Lower leg skin (tissue), 4 donors: Measurements from ENCODE around the gene SLBP. TPM values are rescaled to one million over a fixed set of nuclear protein-coding genes. Genes with fewer than 3 reads are reported as not detected.

Experiments
- DNase-seq, 2 donors: peaks; one replicate each; pipeline ENCODE4 v3.0.0-alpha.2; 2019; ENCODE audit warnings: low spot score in 2 of 2
- H3K4me3 ChIP-seq: fragments of 200-600 bp; sonication (generic); 2 replicates; pipeline ENCODE4 v1.5.1; 2017; ENCODE audit warnings: mild to moderate bottlenecking, low read depth; ENCODE audit not compliant: poor library complexity, severe bottlenecking
- POLR2A ChIP-seq, 2 donors: fragments of 450-650 bp; IDR thresholded peaks; one replicate each; pipeline ENCODE4 v1.6.1; 2016 to 2017; ENCODE audit warnings: antibody characterized with exemption in 2 of 2, mild to moderate bottlenecking in 1 of 2, moderate library complexity in 1 of 2
- WGBS, 2 donors: methylation state at CpG; one replicate each; pipeline ENCODE4 v1.1.5; 2018; 5-methylcytosine and 5-hydroxymethylcytosine counted together
- intact Hi-C: fragments of 100-400 bp; cut with DNase I; formaldehyde crosslinking; loops from one replicate; pipeline ENCODE4 v1.15.0; 2023; ENCODE audit warnings: low total_unique reads
- total RNA-seq, 4 donors: library from RNA; depleted of rRNA; stranded (reverse); fragments of >200 nt; gene quantifications; one replicate each; pipeline ENCODE4 v1.1.0, GENCODE V29; 2016
- TF ChIP-seq, protein P1 (sequence below), 3 donors: fragments of 450-650 bp; IDR thresholded peaks; one replicate each; pipeline ENCODE4 v1.5.1; 2016; ENCODE audit warnings: antibody characterized with exemption in 3 of 3, mild to moderate bottlenecking in 3 of 3, moderate library complexity in 2 of 3

SLBP gene
- total RNA-seq, 4 donors from 2014 or later: 45.8 to 66.9 (median 59.4) TPM

DNA sequence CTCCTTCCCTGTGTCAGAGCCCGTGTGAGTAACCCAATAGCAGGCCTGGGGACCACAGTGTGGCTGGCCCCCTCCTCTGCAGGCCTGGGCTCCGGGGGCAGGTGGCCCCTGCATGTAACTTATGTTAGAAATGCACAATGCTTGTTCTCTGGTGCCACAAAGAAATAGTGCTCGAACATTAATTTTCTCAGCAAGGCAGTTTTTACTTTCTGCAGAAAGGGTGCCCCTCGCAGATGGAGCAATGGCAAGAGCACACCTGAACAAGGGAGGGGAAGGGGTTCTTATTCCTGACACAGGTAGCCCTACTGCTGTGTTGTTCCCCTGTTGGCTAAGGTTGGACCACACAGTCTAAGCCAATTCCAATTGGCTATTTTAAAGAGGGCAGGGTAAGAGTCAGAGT lies 26.3 kb upstream of the SLBP start:
- no peak for TF ChIP-seq POLR2A (IDR thresholded peaks at IDR 0.05)
- TF ChIP-seq, protein P1, sequence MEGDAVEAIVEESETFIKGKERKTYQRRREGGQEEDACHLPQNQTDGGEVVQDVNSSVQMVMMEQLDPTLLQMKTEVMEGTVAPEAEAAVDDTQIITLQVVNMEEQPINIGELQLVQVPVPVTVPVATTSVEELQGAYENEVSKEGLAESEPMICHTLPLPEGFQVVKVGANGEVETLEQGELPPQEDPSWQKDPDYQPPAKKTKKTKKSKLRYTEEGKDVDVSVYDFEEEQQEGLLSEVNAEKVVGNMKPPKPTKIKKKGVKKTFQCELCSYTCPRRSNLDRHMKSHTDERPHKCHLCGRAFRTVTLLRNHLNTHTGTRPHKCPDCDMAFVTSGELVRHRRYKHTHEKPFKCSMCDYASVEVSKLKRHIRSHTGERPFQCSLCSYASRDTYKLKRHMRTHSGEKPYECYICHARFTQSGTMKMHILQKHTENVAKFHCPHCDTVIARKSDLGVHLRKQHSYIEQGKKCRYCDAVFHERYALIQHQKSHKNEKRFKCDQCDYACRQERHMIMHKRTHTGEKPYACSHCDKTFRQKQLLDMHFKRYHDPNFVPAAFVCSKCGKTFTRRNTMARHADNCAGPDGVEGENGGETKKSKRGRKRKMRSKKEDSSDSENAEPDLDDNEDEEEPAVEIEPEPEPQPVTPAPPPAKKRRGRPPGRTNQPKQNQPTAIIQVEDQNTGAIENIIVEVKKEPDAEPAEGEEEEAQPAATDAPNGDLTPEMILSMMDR (IDR thresholded peaks at IDR 0.05): no peak

DNA sequence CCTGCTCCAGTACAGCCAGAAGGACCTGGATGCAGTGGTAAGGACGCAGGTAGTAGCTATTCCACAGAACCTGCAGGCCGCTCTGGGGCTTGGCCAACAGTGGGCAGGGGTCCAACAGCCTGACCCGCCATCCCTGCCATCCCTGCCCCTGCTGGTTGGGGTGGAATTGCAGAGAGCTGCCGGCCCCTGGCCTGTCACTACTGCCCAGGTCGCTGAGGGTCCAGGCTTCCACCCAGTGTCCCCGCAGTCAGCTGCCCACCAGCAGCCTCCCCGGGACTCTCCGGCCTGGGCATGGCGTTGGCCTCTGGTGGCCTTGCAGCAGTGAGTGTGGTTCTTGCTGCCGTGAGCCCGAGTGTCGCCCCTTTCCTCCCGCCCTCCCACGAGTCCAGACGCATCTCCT lies 25.5 kb upstream of the SLBP start:
- intact Hi-C loops: no loop called here
- DNase-seq: no peak
- TF ChIP-seq, protein P1 (IDR thresholded peaks at IDR 0.05): no peak
- TF ChIP-seq POLR2A (IDR thresholded peaks at IDR 0.05): no peak
- H3K4me3 ChIP-seq: no peak overlapping the region
- 98% methylated on average over 14 to 15 of the region's 15 CpGs for WGBS, 2 donors

More for the DNA sequence above, 26.3 kb upstream of the SLBP start:
- intact Hi-C loops: no loop called here
- no peak overlapping the region for H3K4me3 ChIP-seq
- WGBS, 2 donors: 96 to 100% methylated on average over 4 of the region's 4 CpGs
- no peak for DNase-seq

DNA sequence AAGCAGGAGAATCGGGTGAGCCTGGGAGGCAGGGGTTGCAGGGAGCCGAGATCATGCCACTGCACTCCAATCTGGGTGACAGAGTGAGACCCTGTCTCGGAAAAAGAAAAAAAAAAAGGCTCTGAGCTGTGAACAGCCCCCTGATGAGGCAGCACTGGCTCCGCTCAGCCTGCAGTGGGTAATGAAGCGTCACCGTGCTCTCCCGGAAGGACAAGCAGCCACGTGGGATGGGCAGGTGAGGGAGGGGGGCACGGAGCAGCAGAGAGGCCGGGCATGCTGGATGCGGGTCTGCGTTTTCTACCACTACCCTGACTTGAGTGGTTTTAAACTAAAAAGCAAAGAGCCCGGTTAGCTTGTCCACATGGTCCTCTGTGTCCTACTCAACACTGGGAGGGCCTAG lies 24.7 kb upstream of the SLBP start:
- H3K4me3 ChIP-seq: no peak overlapping the region
- no peak for TF ChIP-seq POLR2A (IDR thresholded peaks at IDR 0.05)
- TF ChIP-seq, protein P1 (IDR thresholded peaks at IDR 0.05): no peak
- 97% methylated on average over 13 of the region's 13 CpGs for WGBS, 2 donors
- intact Hi-C loops: no loop called here
- DNase-seq: no peak

DNA sequence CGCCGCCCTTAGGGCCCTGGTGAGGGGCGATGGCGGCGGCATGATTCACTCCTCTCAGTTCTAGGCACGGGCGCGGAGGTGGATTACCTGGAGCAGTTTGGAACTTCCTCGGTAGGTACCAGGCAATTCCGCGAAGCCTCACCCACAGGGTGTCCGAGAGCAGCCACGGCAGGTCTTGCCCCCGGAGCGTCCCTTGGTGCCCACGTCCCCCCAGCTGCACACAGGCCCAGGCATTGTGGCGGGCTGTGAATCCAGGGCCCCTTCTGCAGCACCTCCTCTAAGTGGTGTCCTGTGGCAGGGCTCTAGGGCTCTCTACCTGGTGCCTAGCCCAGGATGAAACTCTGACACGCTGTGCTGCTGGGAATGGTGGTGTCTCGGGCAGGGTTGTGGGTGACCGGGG lies 23.1 kb upstream of the SLBP start:
- intact Hi-C loops: no loop called here

DNA sequence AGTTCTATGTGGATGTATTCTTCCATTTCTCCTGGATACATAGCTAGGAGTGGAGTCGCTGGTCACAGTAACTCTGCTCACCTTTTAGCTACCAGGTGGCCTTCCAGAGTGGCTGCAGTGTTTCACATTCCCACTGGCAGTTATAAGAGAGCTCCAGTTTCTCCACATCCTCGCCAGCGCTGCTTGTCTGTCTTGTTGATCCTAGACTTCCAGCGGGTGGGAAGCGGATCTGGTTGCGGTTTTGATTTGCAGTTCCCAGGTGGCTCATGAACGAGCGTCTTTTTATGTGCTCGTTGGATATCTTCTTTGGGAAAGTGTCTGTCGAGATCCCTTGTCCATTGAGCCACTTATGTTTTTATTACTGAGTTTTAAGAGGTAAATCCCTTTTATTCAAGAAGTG lies 20.8 kb upstream of the SLBP start:
- TF ChIP-seq POLR2A (IDR thresholded peaks at IDR 0.05): no peak
- TF ChIP-seq, protein P1 (IDR thresholded peaks at IDR 0.05): no peak
- intact Hi-C loops: no loop called here
- no peak overlapping the region for H3K4me3 ChIP-seq
- WGBS, 2 donors: 90 to 91% methylated on average over 10 of the region's 10 CpGs
- no peak for DNase-seq

More for the DNA sequence above, 23.1 kb upstream of the SLBP start:
- no peak for DNase-seq
- WGBS, 2 donors: 91% methylated on average over 19 to 20 of the region's 20 CpGs
- no peak overlapping the region for H3K4me3 ChIP-seq
- TF ChIP-seq POLR2A (IDR thresholded peaks at IDR 0.05): no peak
- TF ChIP-seq, protein P1 (IDR thresholded peaks at IDR 0.05): no peak

DNA sequence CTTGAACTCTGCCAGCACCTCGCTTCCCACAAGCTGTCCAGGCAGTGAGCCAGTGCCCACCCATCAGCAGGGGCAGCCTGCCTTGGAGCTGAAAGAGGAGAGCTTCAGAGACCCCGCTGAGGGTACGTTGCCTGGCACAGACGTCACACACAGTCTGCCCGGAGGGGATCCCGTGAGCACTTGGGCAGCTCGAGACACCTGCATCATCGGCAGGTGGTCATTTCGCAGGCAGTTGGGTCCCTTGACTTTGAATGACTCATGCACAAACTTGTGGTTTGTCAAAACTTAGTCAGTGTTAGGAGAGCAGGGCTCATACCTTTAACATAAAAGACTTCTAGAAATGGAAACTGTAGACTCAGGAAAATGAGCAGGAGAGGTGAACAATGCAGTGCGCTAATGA lies 19.1 kb upstream of the SLBP start:
- TF ChIP-seq POLR2A (IDR thresholded peaks at IDR 0.05): no peak
- TF ChIP-seq, protein P1 (IDR thresholded peaks at IDR 0.05): no peak
- no peak overlapping the region for H3K4me3 ChIP-seq
- no peak for DNase-seq
- intact Hi-C loops: no loop called here
- WGBS, 2 donors: 96 to 98% methylated on average over 10 of the region's 10 CpGs
